ENCODE results near the gene GRIP1. TPM values are rescaled to one million over a fixed set of nuclear protein-coding genes. Genes with fewer than 3 reads are reported as not detected.

The GRIP1 gene
- total RNA-seq, 1 experiment from 2014 or later, result 22.5 TPM

GRCh38 chr12:66323017-66323416 is 355.9 kb downstream of the GRIP1 start:
- no peaks in the 10 kb centered on the region for H3K4me1 Mint-ChIP-seq
- ATAC-seq, result no peak
- H3K36me3 Mint-ChIP-seq, result peaks cover 14% of the 10 kb centered on the region
- H3K9me3 Mint-ChIP-seq, result no peaks in the 10 kb centered on the region
- ChIA-PET POLR2A (no interaction called here), CTCF (no interaction called here)
- H3K4me3 Mint-ChIP-seq, result no peak overlapping the region
- no peaks in the 10 kb centered on the region for H3K27me3 Mint-ChIP-seq (ENCODE audit: low read depth)
- TF ChIP-seq FOXP1 (CRISPR knock-in tag; IDR thresholded peaks at IDR 0.05; ENCODE audit: borderline replicate concordance) (no peak), USF2 (CRISPR knock-in tag; IDR thresholded peaks at IDR 0.05) (no peak), CTCF (IDR thresholded peaks at IDR 0.05) (no peak), ETV6 (CRISPR knock-in tag; IDR thresholded peaks at IDR 0.05) (no peak), ZNF512 (CRISPR knock-in tag; IDR thresholded peaks at IDR 0.05; ENCODE audit: borderline replicate concordance) (no peak), FOXK1 (CRISPR knock-in tag; IDR thresholded peaks at IDR 0.05) (no peak), TP53 (CRISPR knock-in tag; IDR thresholded peaks at IDR 0.05) (no peak)
- no peak overlapping the region for H3K27ac Mint-ChIP-seq
- DNase-seq (ENCODE audit: low spot score), result no peak

GRCh38 chr12:66321435-66321834 is 357.4 kb downstream of the GRIP1 start:
- Mint-ChIP-seq H3K36me3 (peaks cover 14% of the 10 kb centered on the region), H3K4me3 (no peak overlapping the region), H3K27me3 (ENCODE audit: low read depth) (no peaks in the 10 kb centered on the region), H3K9me3 (no peaks in the 10 kb centered on the region), H3K4me1 (no peaks in the 10 kb centered on the region), H3K27ac (no peak overlapping the region)
- ATAC-seq (no peak), DNase-seq (ENCODE audit: low spot score) (no peak)
- POLR2A ChIA-PET, result no interaction called here
- CTCF ChIA-PET, result no interaction called here
- TF ChIP-seq PRRX2 (CRISPR knock-in tag; IDR thresholded peaks at IDR 0.05), result no peak
- TF ChIP-seq RELA (CRISPR knock-in tag; IDR thresholded peaks at IDR 0.05; ENCODE audit: borderline replicate concordance), result no peak
- no peak for TF ChIP-seq SOX15 (CRISPR knock-in tag; IDR thresholded peaks at IDR 0.05)
- TF ChIP-seq HMGXB4 (CRISPR knock-in tag; IDR thresholded peaks at IDR 0.05), result no peak
- TF ChIP-seq NFYB (CRISPR knock-in tag; conservative IDR thresholded peaks at IDR 0.05; ENCODE audit: low read depth), result no peak
- TF ChIP-seq ZBTB43 (CRISPR knock-in tag; IDR thresholded peaks at IDR 0.05), result no peak
- TF ChIP-seq ZNF671 (CRISPR knock-in tag; IDR thresholded peaks at IDR 0.05), result no peak
- no peak for TF ChIP-seq ZBTB21 (CRISPR knock-in tag; IDR thresholded peaks at IDR 0.05; ENCODE audit: borderline replicate concordance)
- no peak for TF ChIP-seq ZNF121 (CRISPR knock-in tag; IDR thresholded peaks at IDR 0.05)
- no peak for TF ChIP-seq ATF1 (CRISPR knock-in tag; IDR thresholded peaks at IDR 0.05)
- no peak for TF ChIP-seq USF2 (CRISPR knock-in tag; IDR thresholded peaks at IDR 0.05)
- TF ChIP-seq ZNF317 (CRISPR knock-in tag; IDR thresholded peaks at IDR 0.05; ENCODE audit: borderline replicate concordance, low read depth), result no peak
- no peak for TF ChIP-seq CTCF (IDR thresholded peaks at IDR 0.05)
- no peak for TF ChIP-seq ELF4 (CRISPR knock-in tag; IDR thresholded peaks at IDR 0.05; ENCODE audit: low read depth)
- TF ChIP-seq ZNF281 (CRISPR knock-in tag; IDR thresholded peaks at IDR 0.05), result no peak
- TF ChIP-seq TP53 (CRISPR knock-in tag; IDR thresholded peaks at IDR 0.05), result no peak

Measured in WTC11 (cell line).